Measurements from ENCODE around the gene PASK.
"Not testable (repeated sequence)": the region's sequence is repeated elsewhere in the genome, so short reads cannot be mapped to it uniquely, and the experiment has no call there.

DNA sequence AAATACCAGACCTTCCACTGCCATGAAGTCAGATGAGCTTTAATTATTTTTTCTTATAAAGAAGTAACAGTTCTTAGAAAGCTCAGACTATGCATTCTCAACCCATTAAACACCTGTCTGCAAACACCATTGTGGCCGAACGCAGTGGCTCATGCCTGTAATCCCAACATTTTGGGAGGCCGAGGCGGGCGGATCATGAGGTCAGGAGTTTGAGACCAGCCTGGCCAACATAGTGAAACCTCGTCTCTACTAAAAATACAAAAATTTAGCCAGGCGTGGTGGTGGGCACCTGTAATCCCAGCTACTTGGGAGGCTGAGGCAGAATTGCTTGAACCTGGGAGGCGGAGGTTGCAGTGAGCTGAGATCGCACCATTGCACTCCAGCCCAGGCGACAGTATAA, 44.7 kb downstream of the PASK start:
- not testable (repeated sequence) for TF ChIP-seq EZH2 (IDR thresholded peaks at IDR 0.05); POLR2AphosphoS5 (IDR thresholded peaks at IDR 0.05; ENCODE audit: borderline replicate concordance, low read depth, low read length)
